HTR-8/SVneo (cell line): ENCODE results near the gene CD200.
"Not testable (repeated sequence)": the region's sequence is repeated elsewhere in the genome, so short reads cannot be mapped to it uniquely, and the experiment has no call there.

Source experiments
- DNase-seq: peaks from one replicate; pipeline ENCODE4 v3.0.0; 2011; ENCODE audit warnings: low spot score, mixed read lengths; ENCODE audit not compliant: insufficient read length
- FAIRE-seq: peaks from 2 replicates; lab custom pipeline; 2011; peaks lifted over from hg19 to GRCh38; lab: Jason Lieb, UNC

Gene CD200

DNA sequence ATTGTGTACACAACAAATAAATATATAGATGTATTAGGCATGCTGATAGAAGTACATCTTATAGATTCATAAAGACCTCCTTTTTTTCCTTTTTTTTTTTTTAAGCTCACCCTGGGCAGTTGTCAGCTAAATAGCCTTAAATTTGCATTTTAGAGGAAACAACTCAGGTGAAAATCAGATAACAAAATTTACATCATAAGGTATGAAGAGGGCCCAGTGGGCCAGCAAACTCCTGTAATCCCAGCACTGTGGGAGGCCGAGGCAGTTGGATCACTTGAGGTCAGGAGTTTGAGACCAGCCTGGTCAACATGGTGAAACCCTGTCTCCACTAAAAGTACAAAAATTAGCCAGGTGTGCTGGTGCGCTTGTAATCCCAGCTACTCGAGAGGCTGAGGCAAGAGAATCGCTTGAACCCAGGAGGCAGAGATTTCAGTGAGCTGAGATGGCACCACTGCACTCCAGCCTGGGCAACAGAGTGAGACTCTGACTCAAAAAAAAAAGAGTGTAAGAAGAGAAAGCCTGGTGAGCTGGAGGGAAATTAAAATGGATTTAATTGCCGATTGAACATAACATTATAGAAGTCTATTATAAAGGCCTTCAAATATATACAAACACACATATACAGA, 72.1 kb downstream of the CD200 start:
- FAIRE-seq, DNase-seq: not testable (repeated sequence)

DNA sequence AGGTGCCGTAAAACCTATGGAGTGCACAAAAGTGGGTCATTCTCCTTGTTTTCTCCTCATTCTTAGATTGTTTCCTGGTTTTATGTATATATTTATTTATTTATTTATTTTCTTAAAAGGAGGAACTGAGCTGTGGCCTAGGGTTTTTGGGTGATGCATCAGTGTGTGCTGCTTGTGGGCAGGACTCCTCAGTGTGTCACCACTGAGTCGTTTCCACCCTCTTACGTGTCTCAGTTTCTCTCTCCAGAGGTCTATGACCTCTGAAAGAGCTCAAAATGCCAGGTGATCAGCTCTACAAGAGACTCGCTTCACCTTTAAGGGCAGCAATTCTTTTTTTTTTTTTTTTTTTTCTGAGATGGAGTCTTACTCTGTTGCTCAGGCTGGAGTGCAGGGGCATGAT, 72.9 kb downstream of the CD200 start:
- no peak for FAIRE-seq
- no peak for DNase-seq

DNA sequence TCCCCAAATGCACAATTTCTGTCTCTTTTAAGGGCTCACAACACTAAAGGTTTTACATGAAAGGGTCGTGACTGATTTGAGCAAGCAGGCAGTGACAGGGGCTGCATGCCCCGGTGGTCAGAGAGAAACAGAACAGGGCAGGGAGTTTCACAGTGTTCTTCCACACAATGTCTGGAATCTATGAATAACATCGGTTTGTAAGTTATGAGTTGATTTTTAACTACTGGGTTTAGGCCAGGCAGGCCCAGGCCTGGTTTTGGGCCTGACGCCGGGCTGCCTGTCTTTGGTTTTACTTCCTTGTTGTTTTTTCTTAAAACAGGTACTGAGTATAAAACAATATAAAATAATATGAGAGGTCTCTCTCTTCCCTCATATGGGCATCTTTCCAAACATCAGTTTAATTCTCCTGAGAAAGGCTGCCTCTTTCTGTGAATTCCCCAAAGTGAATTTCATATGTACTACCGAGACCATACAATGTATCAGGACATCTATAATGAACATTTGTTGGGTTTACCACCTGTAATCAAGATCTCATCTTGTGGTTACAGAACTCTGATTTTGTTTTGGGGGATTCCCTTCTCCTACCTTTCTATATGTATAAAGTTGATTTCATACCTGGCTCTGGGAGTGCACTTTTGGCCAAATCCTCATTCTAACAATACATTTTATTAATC, 74.4 kb downstream of the CD200 start:
- no peak for DNase-seq
- no peak for FAIRE-seq

DNA sequence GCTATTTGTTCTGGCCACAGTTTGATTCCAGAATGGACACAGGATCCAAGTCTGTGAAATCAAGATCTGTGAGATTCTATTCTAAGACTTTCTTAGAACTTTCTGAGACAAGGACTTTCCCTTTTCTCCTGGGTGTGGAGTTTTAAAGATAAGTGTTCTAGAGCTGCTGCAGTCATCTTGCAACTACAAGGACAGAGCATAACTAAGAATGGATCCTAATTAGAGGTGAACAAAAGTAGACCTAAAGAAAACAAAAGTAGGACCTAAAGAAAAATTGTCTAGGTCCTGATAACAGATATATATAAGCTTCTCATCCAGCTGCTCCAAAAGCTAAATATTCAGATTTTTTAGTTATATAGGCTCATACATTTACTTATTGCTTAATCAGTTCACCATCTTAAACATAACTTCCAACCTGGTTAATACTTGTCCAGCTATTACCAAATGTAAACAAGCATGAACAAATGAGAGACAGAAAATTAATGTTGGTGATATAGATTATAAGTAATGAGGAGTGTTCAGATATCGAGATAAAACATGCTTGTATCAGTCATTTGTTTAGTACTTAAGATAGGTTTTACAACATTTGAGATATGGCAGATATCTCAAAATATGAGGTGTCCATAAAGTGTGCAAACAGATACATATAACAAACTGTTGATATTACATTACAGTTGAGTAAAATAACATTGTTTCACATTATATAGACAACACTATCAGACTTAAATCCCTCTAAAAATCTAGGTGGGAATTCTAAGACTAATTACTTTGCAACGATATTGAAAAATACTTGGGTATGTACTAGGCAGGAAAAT, 75.1 kb downstream of the CD200 start:
- FAIRE-seq (peak; percentile 38), DNase-seq (no peak)

DNA sequence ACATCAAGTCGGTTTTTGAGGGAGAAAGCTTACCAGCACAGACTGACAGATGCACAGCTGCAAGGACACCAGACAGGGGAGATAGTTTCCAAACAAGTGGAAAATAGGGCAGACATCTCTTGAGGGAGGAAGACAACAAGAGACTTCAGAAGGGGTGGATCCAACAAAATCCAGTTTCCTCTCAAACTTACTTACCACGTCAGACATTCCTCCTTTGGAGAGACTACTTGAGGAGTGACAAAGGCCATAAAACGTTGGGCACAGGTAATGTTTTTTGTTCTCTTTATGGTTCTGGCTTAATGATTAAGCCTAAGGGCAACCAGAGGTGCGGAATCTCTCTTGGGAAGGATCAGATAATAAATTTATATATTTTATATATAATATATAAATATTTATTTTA, 76.1 kb downstream of the CD200 start:
- FAIRE-seq (no peak), DNase-seq (no peak)

DNA sequence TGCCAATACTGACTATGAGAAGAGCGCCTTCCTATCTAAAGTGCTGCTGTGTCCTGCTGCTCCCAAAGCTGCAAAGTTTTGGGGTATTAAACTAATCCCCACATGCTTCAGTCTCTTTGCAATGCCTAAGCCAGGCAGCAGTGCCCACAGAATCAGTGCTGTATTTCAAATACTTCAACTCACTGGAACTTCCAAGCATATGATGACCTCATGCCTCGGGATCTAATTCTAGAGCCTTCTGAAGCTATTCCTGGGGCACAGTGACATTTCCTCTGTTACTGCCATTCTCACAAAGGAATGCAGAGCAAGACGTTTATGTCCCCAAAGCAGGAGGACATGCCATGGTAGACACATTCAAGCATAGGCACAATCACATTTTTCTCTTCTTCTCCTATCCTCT, 78.5 kb downstream of the CD200 start:
- DNase-seq (no peak), FAIRE-seq (no peak)
